DMS153 treated with DMSO at 0.1 percent for 48 hours (cell line): ENCODE data around the gene ABHD17B.
"Not testable (repeated sequence)": the region's sequence is repeated elsewhere in the genome, so short reads cannot be mapped to it uniquely, and the experiment has no call there.

ENCODE experiments used
- DNase-seq: peaks from one replicate; lab custom pipeline; 2025; ENCODE audit not compliant: unreplicated experiment; lab: John Stamatoyannopoulos, UW

ABHD17B gene

DNA sequence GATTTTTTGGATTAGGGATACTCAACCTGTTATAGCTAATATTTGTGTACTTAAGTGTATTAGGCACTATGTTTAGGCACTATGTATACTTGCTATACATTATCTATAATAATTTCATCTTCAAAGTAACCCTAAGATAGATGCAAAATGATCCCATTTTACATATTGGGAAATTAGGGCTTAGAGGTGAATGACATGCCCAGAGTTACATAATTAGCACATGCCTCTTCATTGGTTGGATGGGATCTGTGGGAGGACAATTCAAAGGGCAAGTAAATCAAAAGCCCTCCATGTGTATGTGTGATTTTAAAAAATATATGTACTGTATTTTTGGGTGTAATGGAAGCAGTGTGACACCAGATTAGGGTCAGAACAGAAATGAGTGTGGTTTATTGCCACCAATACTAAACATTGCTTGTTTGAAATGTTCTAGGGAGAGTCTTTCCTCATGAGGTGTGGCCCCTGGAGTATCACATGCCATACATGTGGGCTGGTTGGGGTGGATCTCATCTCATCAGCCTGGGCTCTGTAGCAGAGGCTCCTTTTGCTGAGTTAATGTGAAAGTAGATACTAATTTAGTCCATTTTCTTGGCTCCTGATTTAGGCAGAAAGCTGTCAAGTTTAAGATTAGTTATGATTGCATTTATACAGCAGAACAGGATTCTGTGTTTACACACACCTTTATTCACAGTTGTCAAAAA, 6.0 kb upstream of the ABHD17B start:
- no peak for DNase-seq

DNA sequence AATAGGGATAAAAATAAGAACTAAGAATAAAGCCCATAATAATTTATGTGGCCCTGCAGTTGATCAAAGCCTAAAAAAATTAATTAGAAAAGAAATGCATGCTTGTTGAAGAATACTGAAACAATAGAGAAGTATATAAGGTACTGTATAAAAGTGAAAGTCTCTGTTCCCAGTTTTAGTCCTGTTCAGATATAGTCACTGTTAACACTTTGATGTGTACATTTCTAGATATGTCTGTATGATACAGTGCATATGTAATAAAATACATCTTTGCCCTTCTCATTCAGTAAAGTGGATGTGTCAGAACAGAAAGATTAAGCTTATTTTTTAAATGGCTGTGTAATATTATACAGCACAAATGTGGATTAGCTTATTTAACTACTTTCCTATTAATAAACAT, 4.5 kb upstream of the ABHD17B start:
- no peak for DNase-seq

DNA sequence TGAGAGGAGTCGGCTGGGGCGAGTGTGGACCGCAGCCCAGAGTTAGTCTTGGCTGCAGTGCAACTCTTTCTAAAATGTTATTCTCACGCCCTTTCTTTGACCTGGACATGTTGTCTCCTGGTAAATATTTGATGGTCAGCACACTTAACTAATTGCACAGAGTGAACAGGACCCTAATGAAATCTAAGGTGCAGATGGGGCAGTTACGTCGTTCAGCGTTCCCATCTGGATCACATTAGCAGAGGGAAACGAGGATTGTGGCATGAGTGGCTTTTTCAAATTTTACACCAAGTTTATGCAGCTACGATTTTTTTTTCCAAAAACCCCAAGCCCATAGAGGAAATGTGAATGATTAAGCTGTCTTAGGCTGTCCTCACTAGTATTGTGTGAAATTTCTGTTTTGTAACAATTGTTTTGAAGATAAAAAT, 929 bp upstream of the ABHD17B start:
- DNase-seq: no peak

DNA sequence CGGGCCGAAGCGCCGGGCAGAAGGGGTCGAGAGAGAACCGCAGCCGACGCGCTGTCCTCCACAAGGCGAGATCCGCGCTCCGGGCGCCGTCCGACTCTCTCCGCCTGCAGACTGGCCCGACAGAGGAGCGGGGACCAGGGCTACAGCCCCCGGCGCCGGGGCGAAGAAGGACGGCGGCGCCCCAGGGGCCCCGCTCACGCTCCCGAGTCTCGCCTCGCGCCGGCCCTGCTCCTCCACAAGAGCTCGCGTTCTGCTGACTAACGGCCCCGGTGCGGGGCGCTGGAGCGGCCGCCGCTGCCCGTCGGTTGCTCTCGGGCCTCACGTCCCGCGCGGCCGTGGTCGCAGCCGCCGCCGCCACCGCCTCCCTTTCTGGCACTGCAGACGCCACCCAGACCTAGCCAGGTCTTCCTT, 338 bp downstream of the ABHD17B start:
- DNase-seq: no peak

DNA sequence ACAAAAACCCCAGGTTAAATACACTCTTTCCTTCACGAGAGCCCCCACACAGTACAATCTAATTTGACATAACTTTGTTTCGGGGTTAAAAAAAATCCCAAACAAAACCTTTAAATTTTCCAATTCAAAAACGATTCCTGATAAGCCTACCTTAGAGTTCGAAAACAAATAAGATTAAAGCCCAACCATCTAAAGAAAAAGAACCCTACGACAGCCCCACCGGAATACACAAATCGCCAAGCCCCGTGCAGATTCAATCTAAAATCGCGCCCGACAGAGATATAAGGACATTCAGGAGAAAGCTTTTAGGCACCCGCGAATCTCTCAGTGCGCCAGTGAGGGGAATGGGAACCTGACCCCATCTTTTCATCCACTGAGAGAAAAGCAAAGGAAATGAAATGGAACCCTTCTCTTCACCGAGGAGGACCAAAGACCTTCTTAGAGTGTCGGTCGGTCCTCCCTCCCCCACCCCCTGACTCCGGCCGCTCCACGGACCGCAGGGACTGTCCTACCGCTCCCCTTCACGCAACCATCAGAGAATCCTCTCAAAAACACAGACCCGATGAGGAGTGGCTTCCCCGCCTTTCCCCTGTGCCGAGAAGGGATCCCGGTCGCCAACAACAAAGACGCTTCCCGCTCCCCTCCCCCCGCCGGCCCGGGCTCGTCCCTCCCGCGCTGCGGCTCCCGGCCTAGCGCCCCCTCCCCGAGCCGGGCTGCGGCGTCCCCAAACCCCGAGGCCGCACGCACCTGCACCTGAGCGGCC, 925 bp downstream of the ABHD17B start:
- DNase-seq: peak; percentile 7

DNA sequence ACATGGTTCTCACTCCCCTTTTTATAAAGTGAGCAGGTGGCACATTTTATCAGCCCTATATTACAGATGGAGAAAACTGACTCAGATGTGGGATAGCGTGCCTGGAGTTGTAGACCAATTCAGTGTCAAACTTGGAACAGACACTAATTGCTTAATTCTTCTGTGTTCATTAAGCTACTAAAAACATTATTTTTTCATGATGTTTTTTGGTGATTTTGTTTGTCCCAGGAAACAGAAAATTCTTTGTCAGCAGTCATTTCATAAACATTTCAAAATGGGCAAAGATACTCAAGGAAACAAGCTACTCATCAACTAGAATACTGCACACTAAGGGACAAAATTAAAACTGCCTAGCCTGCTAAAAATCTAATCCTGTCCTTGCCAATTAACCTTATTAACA, 2.2 kb downstream of the ABHD17B start:
- no peak for DNase-seq

DNA sequence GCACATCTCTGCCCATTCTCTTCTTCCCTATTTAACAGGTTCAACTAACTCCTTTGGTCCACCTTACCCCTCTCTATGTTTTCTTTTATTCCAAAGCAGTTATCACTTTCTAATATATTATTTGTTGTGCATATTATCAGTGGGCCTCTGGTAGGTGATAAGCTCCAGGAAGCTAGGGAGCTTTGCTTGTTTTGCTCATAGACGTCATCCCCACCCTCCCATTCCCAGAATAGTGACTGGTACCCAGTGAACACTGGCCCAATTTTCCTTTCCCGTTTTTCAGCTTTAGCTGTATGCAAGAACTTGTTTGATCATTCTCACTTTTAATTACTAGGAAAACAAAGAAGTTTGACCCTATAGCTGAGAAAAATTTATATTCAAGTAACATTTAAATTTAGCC, 6.9 kb downstream of the ABHD17B start:
- DNase-seq: no peak

DNA sequence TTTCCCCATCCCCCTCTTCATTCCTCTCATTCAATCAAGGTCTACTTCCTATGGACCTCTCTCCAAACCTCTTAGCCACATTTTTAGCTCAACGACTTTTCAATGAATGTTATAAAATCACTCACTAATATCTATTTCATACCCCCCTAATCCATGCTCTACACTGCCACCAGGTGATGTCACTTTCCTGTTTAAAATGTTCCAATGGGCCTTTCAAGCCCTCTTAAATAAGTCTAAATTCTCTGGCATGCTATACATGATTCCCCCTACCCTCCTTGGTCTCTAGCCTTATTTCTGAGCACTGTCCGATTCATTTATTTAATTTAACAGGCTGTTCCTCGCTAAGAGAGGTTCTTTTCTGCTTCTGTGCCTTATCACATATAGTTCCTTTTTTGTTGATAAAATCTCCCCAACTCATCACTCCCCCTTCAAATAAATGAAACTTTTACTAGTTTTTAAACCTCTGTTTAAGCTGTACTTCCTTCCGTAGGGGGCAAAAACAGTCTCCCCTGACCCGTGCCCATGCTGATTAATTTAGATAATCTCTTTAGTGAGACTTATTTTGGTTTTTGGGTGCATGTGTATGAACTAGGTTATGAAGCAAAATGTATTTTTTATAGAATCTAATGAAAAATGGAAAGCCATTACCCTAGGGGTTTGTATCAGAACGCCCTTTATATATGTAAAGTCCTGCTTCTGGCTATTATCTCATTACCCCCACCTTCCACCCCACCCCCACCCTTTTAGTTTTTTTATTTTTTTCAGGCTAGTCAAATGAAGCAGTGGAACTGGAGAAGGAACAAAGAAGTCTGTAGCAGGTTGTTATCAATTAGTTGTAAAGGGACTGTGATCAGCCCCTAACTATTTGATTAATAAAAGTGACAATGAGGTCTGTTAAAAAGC, 9.0 kb downstream of the ABHD17B start:
- no peak for DNase-seq

DNA sequence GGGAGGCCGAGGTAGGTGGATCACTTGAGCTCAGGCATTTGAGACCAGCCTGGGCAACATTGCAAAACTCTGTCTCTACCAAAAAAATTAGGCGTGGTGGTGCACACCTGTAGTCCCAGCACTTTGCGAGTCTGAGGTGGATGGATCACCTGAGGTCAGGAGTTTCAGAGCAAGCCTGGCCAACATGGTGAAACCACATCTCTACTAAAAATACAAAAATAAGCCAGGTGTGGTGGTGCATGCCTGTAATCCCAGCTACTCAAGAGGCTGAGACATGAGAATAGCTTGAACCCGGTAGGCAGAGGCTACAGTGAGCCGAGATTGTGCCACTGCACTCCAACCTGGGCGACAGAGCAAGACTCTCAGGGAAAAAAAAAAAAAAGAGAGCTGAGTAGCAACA, 12.2 kb downstream of the ABHD17B start:
- DNase-seq: not testable (repeated sequence)

DNA sequence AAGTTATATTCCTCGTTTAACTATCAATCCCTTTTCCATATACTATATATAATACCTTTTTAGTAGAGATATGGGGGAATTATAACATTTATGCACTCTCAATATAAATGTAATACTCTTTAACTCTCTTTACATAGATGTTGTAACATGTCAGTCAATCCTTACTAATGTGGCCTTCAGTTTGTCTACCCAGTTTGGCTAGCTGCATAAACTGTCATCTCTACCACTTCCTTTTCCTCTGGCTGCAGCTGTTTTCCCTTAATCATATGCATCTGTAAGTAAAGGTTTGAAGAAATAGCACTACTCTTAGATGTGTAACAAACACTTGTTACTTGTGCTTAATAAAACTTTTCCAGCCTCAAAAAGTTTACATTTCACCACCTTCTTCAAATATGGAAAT, 13.4 kb downstream of the ABHD17B start:
- no peak for DNase-seq

DNA sequence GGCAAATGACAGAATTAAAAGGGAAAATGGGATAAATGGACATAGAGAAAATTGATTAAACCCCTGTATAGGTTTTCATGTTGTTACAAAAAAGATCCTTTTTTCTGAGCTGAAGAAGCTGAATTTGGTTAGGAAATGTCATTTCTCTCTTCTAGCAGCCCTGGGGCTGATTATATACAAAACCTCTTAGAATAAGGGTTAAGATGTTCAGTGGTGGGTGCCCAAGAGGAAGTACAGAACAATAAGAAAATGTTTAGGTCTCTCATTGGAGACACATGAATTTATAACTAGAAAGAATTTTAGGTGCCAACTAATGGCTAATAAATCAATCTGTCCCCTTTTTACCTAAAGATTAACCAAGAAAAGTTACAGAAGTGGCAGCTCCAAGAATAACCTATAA, 14.2 kb downstream of the ABHD17B start:
- DNase-seq: no peak

DNA sequence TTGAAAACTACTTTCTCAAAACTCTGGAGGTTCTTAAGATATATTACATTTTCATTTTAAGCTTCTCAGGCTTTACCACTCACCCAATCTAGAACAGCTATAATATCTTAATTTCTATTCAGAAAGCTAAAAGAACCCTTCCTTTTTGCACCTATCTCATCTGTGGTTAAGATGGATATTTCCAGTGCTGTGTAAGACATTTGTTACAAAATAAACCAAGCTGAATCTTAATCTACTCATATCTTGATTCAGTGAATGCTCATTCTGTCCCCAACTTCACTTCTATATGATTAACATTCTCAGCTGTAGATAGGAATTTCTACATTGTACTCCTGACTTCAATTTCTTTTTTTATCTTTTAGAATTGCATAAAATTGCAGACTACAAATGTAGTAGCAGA, 15.0 kb downstream of the ABHD17B start:
- DNase-seq: no peak

DNA sequence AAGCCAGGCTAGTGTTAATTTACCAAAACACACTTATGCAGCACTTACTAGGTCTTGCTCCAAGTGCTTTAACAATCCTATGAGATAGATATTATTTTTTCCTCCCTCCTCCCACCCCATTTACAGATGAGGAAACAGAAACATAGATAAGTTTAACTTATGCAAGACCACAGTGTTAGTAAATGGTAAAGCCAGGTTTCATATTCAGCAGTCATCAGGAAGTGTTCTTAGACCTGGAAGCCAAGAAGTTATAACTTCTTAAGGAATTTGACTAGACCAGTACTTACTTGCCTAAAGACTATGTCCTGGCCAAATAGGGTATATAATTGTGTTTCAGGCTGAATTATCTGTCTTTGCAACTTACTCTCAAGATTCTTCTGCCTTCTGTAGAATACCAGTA, 15.9 kb downstream of the ABHD17B start:
- DNase-seq: no peak

DNA sequence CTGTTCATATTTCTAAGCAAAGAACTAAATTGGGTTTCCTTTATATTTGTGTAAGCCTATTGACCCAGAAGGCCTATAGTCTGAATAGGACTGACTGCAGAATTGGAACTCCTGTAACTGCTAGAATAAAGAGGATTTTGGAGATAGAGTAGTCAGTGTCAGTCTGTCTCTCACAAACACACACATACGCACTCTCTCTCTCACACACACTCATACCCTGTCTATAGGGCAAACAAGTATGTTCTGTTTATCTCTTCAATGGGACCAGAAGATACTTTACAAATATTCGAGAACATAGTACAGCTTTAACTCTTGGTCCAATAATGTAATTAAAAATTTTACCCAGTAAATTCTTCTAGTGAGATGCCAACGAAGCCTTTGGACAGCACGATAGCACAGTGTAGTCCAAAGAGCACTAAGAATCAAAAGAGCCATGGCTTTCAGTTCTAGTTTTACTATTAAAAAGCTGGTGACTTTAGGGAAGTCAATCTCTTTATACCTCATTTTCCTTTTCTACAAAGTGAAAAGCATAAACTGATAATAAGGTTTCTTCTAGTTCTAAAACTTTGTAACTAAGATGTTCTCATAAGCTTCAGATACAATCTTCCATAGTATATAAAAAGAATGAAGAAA, 19.3 kb downstream of the ABHD17B start:
- no peak for DNase-seq

DNA sequence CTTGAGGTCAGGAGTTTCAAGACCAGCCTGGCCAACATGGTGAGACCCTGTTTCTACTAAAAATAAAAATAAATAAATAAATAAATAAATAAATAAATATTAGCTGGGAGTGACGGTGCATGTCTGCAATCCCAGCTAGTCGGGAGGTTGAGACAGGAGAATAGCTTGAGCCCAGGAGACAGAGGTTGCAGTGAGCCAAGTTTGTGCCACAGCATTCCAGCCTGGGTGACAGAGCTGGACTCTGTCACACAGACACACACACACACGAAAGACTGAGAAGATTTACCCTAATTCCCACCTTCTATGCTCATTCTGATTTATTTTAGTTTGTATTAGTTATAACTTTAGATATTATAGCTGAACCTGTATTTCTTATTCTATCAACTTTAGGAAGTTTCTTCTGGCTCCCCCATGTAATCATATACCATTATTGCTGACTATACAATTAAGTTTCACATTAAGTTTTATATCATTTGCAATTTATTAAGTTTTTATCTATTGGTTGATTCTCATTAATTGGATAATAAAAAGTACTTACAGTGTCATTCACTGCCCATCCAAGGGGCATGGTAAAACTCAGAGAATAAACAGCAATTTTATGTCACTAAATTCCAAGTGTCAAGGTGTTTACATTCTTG, 20.8 kb downstream of the ABHD17B start:
- DNase-seq: no peak

DNA sequence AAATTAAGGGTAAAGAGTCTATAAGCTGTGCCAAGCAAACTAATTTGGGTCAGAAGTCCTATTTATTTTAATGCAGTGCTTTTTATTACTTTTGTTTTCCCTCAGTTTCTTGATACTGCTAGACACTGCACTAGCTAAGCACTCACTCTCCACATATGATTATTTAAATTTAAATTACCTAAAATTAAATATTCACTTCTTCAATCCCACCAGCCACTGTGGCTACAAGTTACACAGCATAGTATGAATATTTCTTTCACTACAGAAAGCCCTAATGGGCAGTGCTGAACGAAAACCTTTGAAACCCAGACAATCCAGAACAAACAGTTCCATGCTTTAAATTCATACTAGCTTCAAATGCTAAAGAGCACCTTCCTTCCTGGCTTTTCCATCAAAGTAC, 23.6 kb downstream of the ABHD17B start:
- DNase-seq: no peak

DNA sequence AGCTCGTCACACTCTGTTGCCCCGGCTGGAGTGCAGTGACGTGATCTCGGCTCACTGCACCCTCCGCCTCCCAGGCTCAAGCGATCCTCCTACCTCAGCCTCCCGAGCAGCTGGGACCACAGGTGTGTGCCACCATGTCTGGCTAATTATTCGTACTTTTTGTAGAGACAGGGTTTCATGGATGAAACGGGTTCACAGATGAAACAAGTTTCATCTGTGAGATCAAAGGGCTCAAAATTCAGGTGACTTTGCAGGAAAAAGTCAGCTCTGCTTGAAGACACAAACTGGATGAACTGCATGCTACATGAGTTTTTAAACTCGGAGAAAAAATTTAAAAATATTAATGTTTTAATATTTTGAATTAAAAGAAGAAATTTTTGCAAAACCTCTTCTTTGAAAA, 24.5 kb downstream of the ABHD17B start:
- no peak for DNase-seq

DNA sequence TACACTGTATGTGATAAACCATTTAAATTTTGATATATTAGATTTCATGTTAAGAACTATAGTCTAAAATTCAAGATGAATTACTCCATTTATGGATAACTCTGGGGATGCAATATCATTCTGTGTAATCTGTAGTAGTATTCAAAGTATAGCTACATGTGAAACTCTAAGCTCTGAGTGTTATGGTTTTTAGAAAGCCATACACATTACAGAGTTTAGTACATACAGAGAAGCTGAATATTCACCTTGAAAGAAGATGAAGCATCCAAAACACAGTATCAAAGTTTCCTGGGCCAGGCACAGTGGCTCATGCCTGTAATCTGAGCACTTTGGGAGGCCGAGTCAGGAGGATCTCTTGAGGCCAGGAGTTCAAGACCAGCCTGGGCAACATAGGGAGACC, 25.0 kb downstream of the ABHD17B start:
- no peak for DNase-seq

DNA sequence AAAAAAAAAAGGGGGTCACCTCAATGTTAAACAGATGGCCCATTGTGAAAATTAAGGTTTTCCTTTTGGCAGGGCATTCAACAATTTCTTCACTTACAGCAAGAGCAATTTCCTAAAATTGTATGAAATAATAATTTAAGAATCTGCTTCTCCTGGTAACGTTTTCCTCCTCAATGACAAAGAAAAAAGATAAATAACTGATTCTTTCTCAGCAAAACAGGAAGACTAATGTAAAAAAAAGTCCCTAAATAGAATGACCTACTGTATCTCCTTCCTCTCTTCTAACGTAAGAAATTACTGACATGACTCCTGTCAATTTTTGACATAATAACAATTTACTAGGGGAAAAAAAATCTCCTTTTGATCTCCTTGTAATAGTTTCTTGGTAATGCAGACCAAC, 25.5 kb downstream of the ABHD17B start:
- DNase-seq: no peak

DNA sequence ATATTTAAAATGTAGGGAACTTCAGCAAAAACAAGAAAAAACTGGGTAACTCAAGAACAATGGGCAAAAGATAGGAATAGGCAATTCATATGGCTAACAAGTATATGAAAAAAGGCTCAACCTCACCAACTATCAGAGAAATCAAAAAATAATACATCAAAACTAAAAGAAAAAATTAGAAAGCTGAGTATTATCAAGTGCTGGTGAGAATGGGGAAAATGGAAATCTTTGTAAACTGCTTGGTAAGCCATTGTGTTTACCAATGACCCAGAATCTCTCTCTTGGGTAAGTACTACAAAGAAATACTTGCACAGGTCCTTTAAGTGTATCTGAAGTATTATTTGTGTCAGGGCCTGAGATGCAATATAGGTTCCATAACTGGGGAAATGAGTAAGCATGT, 27.0 kb downstream of the ABHD17B start:
- DNase-seq: no peak

DNA sequence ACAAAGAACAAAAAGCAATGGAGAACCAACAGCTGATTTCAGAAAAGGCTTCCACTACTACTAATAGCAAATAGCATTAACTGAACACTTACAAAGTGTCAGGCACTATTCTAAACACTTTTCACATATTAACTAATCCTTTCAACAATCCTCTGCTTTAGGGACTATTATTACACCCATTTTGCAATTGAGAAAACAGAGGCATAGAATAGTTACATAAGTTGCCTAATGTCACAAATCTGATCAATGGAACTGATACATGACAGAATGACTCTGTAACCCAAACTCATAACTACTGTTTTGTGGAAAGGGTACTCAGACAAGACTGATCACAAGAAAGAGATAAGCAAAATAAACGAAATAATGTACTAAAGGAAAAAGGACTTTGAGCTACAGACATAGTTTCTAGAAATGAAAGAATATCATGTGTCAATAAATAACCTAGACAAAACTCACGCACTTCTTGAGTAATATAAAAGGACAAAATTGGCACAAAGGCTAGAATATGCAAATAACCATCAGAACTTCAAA, 31.3 kb downstream of the ABHD17B start:
- DNase-seq: no peak
